ENCODE results near the gene PTPRT.

PTPRT gene

GRCh38 chr20:42844751-42845150 lies 345.0 kb downstream of the PTPRT start:
- TF ChIP-seq TCF12 (IDR thresholded peaks at IDR 0.05; ENCODE audit: low read depth) = no peak

DNA sequence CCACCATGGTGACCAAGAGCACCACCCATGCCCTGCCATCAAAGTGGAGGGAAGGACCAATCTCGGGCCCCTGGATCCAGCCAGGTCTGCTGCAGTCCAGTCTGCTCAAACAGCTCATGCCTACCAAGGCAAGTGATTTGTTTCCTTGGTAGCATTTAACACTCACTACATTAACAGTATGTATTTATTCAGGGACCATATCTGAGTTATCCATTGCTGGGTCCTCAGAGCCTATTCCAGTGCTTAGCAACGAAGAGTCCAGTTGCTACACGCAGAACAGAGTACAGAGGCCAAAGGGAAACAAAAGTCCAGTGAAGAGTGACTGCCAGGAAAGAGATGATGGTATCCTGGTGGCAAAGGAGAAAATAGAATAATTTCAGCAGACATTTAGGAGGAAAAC lies 352.2 kb downstream of the PTPRT start:
- TF ChIP-seq EP300 (IDR thresholded peaks at IDR 0.05; ENCODE audit: borderline replicate concordance) = no peak
- no peak for TF ChIP-seq ZBTB7A (IDR thresholded peaks at IDR 0.05; ENCODE audit: low read depth)
- no peak for TF ChIP-seq CREB1 (IDR thresholded peaks at IDR 0.05; ENCODE audit: low read depth)
- no peak for TF ChIP-seq RAD21 (IDR thresholded peaks at IDR 0.05; ENCODE audit: low read depth)
- TF ChIP-seq USF1 (IDR thresholded peaks at IDR 0.05) = no peak
- no peak for TF ChIP-seq NFIC (IDR thresholded peaks at IDR 0.05)
- no peak for TF ChIP-seq TEAD4 (IDR thresholded peaks at IDR 0.05)
- no peak for TF ChIP-seq YY1 (IDR thresholded peaks at IDR 0.05; ENCODE audit: low read depth)
- TF ChIP-seq, protein P1, sequence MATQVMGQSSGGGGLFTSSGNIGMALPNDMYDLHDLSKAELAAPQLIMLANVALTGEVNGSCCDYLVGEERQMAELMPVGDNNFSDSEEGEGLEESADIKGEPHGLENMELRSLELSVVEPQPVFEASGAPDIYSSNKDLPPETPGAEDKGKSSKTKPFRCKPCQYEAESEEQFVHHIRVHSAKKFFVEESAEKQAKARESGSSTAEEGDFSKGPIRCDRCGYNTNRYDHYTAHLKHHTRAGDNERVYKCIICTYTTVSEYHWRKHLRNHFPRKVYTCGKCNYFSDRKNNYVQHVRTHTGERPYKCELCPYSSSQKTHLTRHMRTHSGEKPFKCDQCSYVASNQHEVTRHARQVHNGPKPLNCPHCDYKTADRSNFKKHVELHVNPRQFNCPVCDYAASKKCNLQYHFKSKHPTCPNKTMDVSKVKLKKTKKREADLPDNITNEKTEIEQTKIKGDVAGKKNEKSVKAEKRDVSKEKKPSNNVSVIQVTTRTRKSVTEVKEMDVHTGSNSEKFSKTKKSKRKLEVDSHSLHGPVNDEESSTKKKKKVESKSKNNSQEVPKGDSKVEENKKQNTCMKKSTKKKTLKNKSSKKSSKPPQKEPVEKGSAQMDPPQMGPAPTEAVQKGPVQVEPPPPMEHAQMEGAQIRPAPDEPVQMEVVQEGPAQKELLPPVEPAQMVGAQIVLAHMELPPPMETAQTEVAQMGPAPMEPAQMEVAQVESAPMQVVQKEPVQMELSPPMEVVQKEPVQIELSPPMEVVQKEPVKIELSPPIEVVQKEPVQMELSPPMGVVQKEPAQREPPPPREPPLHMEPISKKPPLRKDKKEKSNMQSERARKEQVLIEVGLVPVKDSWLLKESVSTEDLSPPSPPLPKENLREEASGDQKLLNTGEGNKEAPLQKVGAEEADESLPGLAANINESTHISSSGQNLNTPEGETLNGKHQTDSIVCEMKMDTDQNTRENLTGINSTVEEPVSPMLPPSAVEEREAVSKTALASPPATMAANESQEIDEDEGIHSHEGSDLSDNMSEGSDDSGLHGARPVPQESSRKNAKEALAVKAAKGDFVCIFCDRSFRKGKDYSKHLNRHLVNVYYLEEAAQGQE (IDR thresholded peaks at IDR 0.05; ENCODE audit: low read depth) = no peak
- TF ChIP-seq EGR1 (IDR thresholded peaks at IDR 0.05) = no peak
- no peak for TF ChIP-seq TCF12 (IDR thresholded peaks at IDR 0.05; ENCODE audit: low read depth)
- no peak for TF ChIP-seq FOXM1 (IDR thresholded peaks at IDR 0.05; ENCODE audit: borderline replicate concordance, low read depth)
- TF ChIP-seq CEBPB (IDR thresholded peaks at IDR 0.05) = no peak

DNA sequence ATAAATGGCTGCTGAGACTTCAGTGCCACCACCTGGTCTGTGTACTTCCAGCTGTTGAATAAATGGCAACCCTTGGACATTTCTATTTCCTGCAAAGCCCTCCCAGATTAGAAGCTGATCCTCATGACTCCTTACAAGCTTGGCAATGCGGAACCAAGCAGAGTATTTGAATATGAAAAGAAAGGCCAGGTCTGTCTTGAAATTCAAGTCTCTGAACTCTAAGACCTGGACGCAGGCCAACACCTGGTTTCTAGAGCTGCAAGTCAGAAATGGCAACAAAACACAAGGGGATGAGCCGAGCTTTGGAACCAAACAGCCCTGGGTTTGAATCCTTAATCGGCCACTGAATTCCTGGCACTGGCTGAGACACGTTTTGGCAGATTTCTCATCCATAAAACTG lies 353.4 kb downstream of the PTPRT start:
- TF ChIP-seq, protein P2, sequence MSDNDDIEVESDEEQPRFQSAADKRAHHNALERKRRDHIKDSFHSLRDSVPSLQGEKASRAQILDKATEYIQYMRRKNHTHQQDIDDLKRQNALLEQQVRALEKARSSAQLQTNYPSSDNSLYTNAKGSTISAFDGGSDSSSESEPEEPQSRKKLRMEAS (IDR thresholded peaks at IDR 0.05) = no peak
- TF ChIP-seq RAD21 (IDR thresholded peaks at IDR 0.05; ENCODE audit: low read depth) = no peak

DNA sequence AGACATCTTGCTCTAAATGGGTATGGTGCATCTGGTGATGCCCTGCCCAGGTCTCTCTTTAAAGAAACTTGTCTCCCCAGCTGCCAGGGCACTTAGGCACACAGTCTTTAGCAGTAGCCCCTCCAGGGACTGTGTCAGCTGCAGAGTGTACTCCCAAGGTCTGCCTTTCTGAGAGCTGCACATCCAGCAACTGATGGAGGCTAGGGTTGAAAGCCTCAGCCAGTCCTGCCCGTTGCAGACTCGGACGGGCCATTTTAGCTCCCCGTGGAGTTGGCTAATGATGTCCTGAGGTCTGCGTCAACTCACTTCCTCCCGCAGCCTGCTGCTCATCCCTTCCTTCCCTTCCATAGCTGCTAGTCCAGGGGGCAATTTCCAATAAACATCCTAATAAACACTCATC lies 381.8 kb downstream of the PTPRT start:
- TF ChIP-seq TEAD4 (IDR thresholded peaks at IDR 0.05) (no peak), TAF1 (IDR thresholded peaks at IDR 0.05; ENCODE audit: low read depth) (no peak)

DNA sequence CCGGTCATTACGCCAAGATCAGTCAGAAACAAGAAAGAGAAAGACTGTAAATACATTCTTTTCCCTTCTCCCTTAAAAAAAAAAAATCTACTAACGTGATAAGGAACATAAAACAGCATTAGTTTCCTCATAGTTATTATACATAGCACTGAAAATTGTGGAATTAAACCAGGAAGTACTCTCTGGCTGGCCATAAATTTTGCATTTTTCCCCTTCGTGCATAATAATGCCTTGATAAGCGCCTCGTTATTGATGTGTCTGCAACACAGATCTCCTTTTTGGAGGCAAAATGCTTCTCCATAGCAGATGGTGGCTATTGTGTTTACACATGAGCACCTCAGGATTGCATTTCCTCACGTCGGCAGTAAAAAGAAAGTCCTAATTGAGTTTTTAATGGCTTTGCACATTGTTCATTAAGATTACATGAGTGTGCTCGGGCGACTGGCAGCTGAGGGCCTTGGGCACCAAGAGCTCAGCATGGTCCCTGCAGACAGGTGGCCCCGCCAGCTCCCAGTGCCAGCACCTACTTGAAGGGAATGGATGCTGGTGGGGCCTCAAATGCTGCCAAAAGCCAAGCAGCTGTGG lies 394.5 kb downstream of the PTPRT start:
- TF ChIP-seq ZBTB7A (IDR thresholded peaks at IDR 0.05; ENCODE audit: low read depth) (no peak), CREB1 (IDR thresholded peaks at IDR 0.05; ENCODE audit: low read depth) (no peak), EGR1 (IDR thresholded peaks at IDR 0.05) (no peak), FOXM1 (IDR thresholded peaks at IDR 0.05; ENCODE audit: borderline replicate concordance, low read depth) (no peak), TAF1 (IDR thresholded peaks at IDR 0.05; ENCODE audit: low read depth) (no peak)
- TF ChIP-seq, protein P1 (IDR thresholded peaks at IDR 0.05; ENCODE audit: low read depth) = no peak

GRCh38 chr20:42792052-42792451 lies 397.7 kb downstream of the PTPRT start:
- no peak for TF ChIP-seq NFIC (IDR thresholded peaks at IDR 0.05)
- TF ChIP-seq ZBTB7A (IDR thresholded peaks at IDR 0.05; ENCODE audit: low read depth) = no peak
- TF ChIP-seq TAF1 (IDR thresholded peaks at IDR 0.05; ENCODE audit: low read depth) = no peak
- TF ChIP-seq, protein P1 (IDR thresholded peaks at IDR 0.05; ENCODE audit: low read depth) = no peak
- TF ChIP-seq USF1 (IDR thresholded peaks at IDR 0.05) = no peak
- TF ChIP-seq FOXM1 (IDR thresholded peaks at IDR 0.05; ENCODE audit: borderline replicate concordance, low read depth) = no peak
- TF ChIP-seq RAD21 (IDR thresholded peaks at IDR 0.05; ENCODE audit: low read depth) = no peak
- no peak for TF ChIP-seq TCF12 (IDR thresholded peaks at IDR 0.05; ENCODE audit: low read depth)
- TF ChIP-seq, protein P2 (IDR thresholded peaks at IDR 0.05) = no peak
- no peak for TF ChIP-seq EP300 (IDR thresholded peaks at IDR 0.05; ENCODE audit: borderline replicate concordance)
- TF ChIP-seq CREB1 (IDR thresholded peaks at IDR 0.05; ENCODE audit: low read depth) = no peak
- no peak for TF ChIP-seq CEBPB (IDR thresholded peaks at IDR 0.05)
- no peak for TF ChIP-seq EGR1 (IDR thresholded peaks at IDR 0.05)
- no peak for TF ChIP-seq YY1 (IDR thresholded peaks at IDR 0.05; ENCODE audit: low read depth)
- no peak for TF ChIP-seq TEAD4 (IDR thresholded peaks at IDR 0.05)

Data from Ishikawa (cell line).